ENCODE results near the gene CDH4.

The CDH4 gene

GRCh38 chr20:61316346-61316745 lies 64.3 kb downstream of the CDH4 start:
- Histone ChIP-seq H3K27me3 (ENCODE audit: control insufficient read depth in 1 of 2, insufficient read depth in 2 of 2, low read length in 2 of 2) (peaks cover 0 to 13% of the 10 kb centered on the region in 2 donors), H3K4me3 (ENCODE audit: low read depth in 1 of 2, low read length in 2 of 2) (no peak overlapping the region), H3K9me3 (ENCODE audit: low read length) (no peaks in the 10 kb centered on the region), H3K4me1 (ENCODE audit: insufficient read depth, low read length) (no peaks in the 10 kb centered on the region), H3K9ac (ENCODE audit: low read length) (no peak overlapping the region), H3K27ac (ENCODE audit: low read depth, low read length) (no peak overlapping the region), H3K36me3 (ENCODE audit: insufficient read depth, low read length) (no peaks in the 10 kb centered on the region)

GRCh38 chr20:61317966-61318530 lies 66.0 kb downstream of the CDH4 start:
- H3K9ac ChIP-seq (ENCODE audit: low read length): no peak overlapping the region

DNA sequence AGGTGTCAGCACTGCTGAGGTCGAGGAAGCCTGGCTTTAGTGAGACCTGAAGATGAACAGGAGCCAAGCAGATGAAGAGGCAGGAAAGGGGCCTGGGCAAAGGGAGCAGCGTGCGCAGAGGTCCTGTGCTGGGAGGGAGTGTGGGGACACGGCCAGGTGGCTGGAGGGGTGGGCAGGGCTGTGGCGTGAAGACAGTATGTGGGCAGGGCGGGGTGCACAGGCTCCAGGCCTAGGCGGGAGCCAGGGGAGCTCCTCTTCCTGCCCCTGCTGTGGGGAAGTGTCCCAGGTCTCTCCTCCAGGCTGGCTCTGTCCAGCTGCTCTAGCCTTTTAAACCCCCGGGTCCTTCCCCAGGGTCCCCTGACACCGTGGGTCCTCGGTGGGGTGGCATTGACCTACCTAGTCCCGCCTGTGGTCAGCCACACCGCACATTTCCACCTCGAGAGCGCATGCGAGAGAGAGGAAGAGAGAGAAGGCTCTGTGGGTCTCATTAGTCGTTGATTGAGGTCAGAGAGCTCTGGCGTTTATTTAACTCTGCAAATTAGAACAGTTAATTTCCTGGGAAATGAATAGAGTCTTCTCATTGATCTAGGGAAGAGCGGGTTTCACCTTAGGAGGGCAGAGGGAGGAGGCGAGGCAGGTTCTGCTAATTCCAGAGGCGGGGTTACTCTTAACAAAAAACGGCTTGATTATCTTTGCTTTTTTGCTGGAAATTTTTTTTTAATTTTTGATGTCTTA lies 68.8 kb downstream of the CDH4 start:
- Histone ChIP-seq H3K4me3 (ENCODE audit: low read depth in 1 of 2, low read length in 2 of 2) (no peak overlapping the region), H3K9me3 (ENCODE audit: low read length) (no peaks in the 10 kb centered on the region), H3K27ac (ENCODE audit: low read depth, low read length) (no peak overlapping the region), H3K4me1 (ENCODE audit: insufficient read depth, low read length) (no peaks in the 10 kb centered on the region), H3K27me3 (ENCODE audit: control insufficient read depth in 1 of 2, insufficient read depth in 2 of 2, low read length in 2 of 2) (peaks cover 0 to 8% of the 10 kb centered on the region in 2 donors), H3K9ac (ENCODE audit: low read length) (no peak overlapping the region), H3K36me3 (ENCODE audit: insufficient read depth, low read length) (no peaks in the 10 kb centered on the region)

More at GRCh38 chr20:61317966-61318530, 66.0 kb downstream of the CDH4 start:
- no peak overlapping the region for H3K27ac ChIP-seq (ENCODE audit: low read depth, low read length)
- H3K36me3 ChIP-seq (ENCODE audit: insufficient read depth, low read length): no peaks in the 10 kb centered on the region
- H3K4me1 ChIP-seq (ENCODE audit: insufficient read depth, low read length): no peaks in the 10 kb centered on the region
- H3K4me3 ChIP-seq (ENCODE audit: low read depth in 1 of 2, low read length in 2 of 2): no peak overlapping the region
- H3K9me3 ChIP-seq (ENCODE audit: low read length): no peaks in the 10 kb centered on the region
- H3K27me3 ChIP-seq (ENCODE audit: control insufficient read depth in 1 of 2, insufficient read depth in 2 of 2, low read length in 2 of 2): peaks cover 0 to 13% of the 10 kb centered on the region in 2 donors

DNA sequence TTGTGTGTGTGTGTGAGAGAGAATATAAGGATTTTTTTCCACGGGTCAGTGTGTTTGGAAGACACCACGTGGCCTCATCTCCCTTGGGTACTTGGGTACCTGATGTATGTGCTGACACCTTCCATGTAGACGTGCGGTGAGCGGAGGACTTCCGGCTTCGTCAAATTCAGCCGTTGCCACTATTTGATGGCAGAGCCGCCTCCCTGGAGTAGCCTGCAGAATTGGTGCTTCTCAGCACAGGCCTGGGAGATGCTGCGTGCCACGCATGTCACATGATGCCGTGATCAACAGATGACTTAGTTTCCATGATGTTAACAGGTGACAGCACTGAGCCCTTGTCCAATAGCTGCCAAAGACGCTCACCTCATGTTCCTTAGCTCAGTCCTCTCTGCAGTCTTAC lies 69.4 kb downstream of the CDH4 start:
- Histone ChIP-seq H3K27me3 (ENCODE audit: control insufficient read depth in 1 of 2, insufficient read depth in 2 of 2, low read length in 2 of 2) (peaks cover 0 to 8% of the 10 kb centered on the region in 2 donors), H3K27ac (ENCODE audit: low read depth, low read length) (no peak overlapping the region), H3K9me3 (ENCODE audit: low read length) (no peaks in the 10 kb centered on the region), H3K4me1 (ENCODE audit: insufficient read depth, low read length) (no peaks in the 10 kb centered on the region), H3K4me3 (ENCODE audit: low read depth in 1 of 2, low read length in 2 of 2) (no peak overlapping the region), H3K36me3 (ENCODE audit: insufficient read depth, low read length) (no peaks in the 10 kb centered on the region), H3K9ac (ENCODE audit: low read length) (no peak overlapping the region)

DNA sequence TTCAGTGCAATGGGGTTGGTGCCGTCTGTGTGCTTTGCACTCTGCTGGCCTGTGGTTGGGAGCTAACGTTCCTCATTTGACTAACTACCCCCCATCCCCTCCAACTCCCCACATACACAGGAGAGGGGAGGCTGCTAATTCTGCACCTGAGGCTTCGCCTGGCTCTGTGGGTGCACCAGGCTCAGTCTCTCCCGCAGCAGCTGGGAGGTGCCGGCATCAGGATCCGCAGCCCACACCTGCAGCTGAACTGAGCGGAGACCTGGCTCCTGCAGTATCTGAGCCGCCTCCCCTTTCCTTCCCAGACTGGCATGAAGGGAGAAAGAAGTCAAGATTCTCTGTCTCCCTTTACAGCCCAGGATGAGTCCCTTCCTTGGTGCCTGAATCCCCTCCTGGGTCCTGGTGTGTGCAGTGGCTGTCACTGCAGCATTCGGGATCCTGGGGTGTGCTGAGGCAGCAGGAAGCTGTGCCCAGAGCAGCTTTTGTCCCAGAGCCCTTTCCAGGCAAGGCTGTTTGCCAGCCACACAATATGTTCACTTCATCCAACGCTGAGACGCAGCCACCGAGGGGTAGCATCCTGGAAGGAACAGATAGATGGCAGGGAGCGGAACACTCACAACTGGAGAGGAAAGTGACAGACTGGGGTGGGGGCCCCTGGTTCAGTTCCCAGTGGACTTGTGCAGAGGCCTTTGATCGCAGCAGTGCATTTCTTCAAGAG lies 70.2 kb downstream of the CDH4 start:
- no peak overlapping the region for H3K4me3 ChIP-seq (ENCODE audit: low read depth in 1 of 2, low read length in 2 of 2)

DNA sequence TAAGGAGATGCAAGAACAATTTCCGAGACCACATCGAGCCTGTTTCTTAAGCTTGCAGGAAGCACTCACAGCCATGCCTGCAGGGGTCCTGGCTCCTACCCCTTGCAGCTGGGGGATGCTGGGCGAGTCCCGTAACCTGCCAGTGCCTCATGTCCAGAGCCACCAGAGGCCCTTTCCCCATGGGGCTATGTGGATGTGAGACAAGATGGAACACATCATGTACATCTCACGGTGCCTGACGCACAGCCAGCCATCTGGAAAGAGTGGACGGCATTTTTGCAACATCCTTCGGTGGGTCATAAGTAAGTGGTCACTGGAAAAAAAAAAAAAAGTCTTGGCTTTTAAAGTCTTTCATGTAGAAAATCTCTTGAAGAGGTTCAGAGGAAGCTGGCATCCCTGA lies 72.8 kb downstream of the CDH4 start:
- Histone ChIP-seq H3K36me3 (ENCODE audit: insufficient read depth, low read length) (no peaks in the 10 kb centered on the region), H3K4me3 (ENCODE audit: low read depth in 1 of 2, low read length in 2 of 2) (no peak overlapping the region), H3K27ac (ENCODE audit: low read depth, low read length) (no peak overlapping the region), H3K9me3 (ENCODE audit: low read length) (no peaks in the 10 kb centered on the region), H3K9ac (ENCODE audit: low read length) (no peak overlapping the region), H3K27me3 (ENCODE audit: control insufficient read depth in 1 of 2, insufficient read depth in 2 of 2, low read length in 2 of 2) (no peaks in the 10 kb centered on the region), H3K4me1 (ENCODE audit: insufficient read depth, low read length) (no peaks in the 10 kb centered on the region)

More for the DNA sequence above, 70.2 kb downstream of the CDH4 start:
- no peaks in the 10 kb centered on the region for H3K36me3 ChIP-seq (ENCODE audit: insufficient read depth, low read length)
- H3K27me3 ChIP-seq (ENCODE audit: control insufficient read depth in 1 of 2, insufficient read depth in 2 of 2, low read length in 2 of 2): peaks cover 0 to 8% of the 10 kb centered on the region in 2 donors
- H3K9ac ChIP-seq (ENCODE audit: low read length): no peak overlapping the region
- no peak overlapping the region for H3K27ac ChIP-seq (ENCODE audit: low read depth, low read length)
- H3K4me1 ChIP-seq (ENCODE audit: insufficient read depth, low read length): no peaks in the 10 kb centered on the region
- no peaks in the 10 kb centered on the region for H3K9me3 ChIP-seq (ENCODE audit: low read length)

DNA sequence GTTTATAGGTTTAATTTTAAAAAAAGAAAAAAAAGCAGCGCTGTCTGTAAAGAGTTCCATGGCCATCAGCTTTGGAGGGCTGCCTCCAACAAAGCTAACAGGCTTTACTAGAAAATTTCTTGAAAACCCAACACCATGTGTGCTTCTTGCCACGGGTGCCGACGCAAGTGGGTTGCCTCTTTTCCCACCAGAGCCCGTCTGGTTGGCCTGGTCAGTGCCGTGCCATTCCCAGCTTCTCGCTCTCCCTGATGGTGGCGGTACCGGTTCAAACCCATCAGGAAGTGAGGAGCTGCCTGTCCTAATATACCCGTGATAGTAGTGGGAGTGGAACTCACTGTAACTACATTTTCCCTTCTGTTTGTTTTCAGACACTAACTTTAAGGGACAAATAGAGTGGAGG lies 73.7 kb downstream of the CDH4 start:
- no peaks in the 10 kb centered on the region for H3K27me3 ChIP-seq (ENCODE audit: control insufficient read depth in 1 of 2, insufficient read depth in 2 of 2, low read length in 2 of 2)

GRCh38 chr20:61328911-61329558 lies 77.0 kb downstream of the CDH4 start:
- Histone ChIP-seq H3K27ac (ENCODE audit: low read depth, low read length) (no peak overlapping the region), H3K4me1 (ENCODE audit: insufficient read depth, low read length) (no peaks in the 10 kb centered on the region), H3K4me3 (ENCODE audit: low read depth in 1 of 2, low read length in 2 of 2) (no peak overlapping the region), H3K9ac (ENCODE audit: low read length) (no peak overlapping the region), H3K36me3 (ENCODE audit: insufficient read depth, low read length) (no peaks in the 10 kb centered on the region), H3K9me3 (ENCODE audit: low read length) (no peaks in the 10 kb centered on the region), H3K27me3 (ENCODE audit: control insufficient read depth in 1 of 2, insufficient read depth in 2 of 2, low read length in 2 of 2) (peaks cover 0 to 6% of the 10 kb centered on the region in 2 donors)

More for the DNA sequence above, 73.7 kb downstream of the CDH4 start:
- Histone ChIP-seq H3K4me1 (ENCODE audit: insufficient read depth, low read length) (no peaks in the 10 kb centered on the region), H3K9me3 (ENCODE audit: low read length) (no peaks in the 10 kb centered on the region), H3K4me3 (ENCODE audit: low read depth in 1 of 2, low read length in 2 of 2) (no peak overlapping the region), H3K36me3 (ENCODE audit: insufficient read depth, low read length) (no peaks in the 10 kb centered on the region), H3K27ac (ENCODE audit: low read depth, low read length) (no peak overlapping the region), H3K9ac (ENCODE audit: low read length) (no peak overlapping the region)

GRCh38 chr20:61330441-61330840 lies 78.4 kb downstream of the CDH4 start:
- no peak overlapping the region for H3K4me3 ChIP-seq (ENCODE audit: low read depth in 1 of 2, low read length in 2 of 2)
- no peak overlapping the region for H3K9ac ChIP-seq (ENCODE audit: low read length)
- H3K27me3 ChIP-seq (ENCODE audit: control insufficient read depth in 1 of 2, insufficient read depth in 2 of 2, low read length in 2 of 2): peaks cover 0 to 6% of the 10 kb centered on the region in 2 donors
- H3K9me3 ChIP-seq (ENCODE audit: low read length): no peaks in the 10 kb centered on the region
- no peaks in the 10 kb centered on the region for H3K36me3 ChIP-seq (ENCODE audit: insufficient read depth, low read length)
- no peaks in the 10 kb centered on the region for H3K4me1 ChIP-seq (ENCODE audit: insufficient read depth, low read length)
- no peak overlapping the region for H3K27ac ChIP-seq (ENCODE audit: low read depth, low read length)

DNA sequence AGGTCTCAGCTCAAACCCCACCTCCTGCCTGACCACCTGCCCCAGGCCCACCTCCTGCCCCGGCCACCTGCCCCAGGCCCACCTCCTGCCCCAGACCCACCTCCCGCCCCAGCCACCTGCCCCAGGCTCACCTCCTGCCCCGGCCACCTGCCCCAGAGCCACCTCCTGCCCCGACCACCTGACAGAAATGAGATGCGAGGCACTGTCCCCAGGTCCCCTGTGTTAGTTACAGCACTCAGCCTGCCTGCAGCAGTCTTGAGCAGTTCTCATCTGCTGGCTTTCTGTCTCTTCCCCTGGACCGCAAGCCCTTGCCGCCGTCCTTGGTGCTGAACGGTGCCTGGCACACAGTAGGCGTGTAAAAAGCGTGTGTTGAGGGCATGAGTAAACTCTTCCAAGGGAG lies 79.5 kb downstream of the CDH4 start:
- Histone ChIP-seq H3K27ac (ENCODE audit: low read depth, low read length) (no peak overlapping the region), H3K4me3 (ENCODE audit: low read depth in 1 of 2, low read length in 2 of 2) (no peak overlapping the region), H3K36me3 (ENCODE audit: insufficient read depth, low read length) (no peaks in the 10 kb centered on the region), H3K9me3 (ENCODE audit: low read length) (no peaks in the 10 kb centered on the region), H3K4me1 (ENCODE audit: insufficient read depth, low read length) (no peaks in the 10 kb centered on the region), H3K27me3 (ENCODE audit: control insufficient read depth in 1 of 2, insufficient read depth in 2 of 2, low read length in 2 of 2) (peaks cover 0 to 6% of the 10 kb centered on the region in 2 donors), H3K9ac (ENCODE audit: low read length) (no peak overlapping the region)
